OCI-LY1 (cell line): ENCODE measurements around the gene ODAD4.

Experiments used
- CTCF ChIP-seq: fragments of 200-600 bp; sonication (generic), shearing (Covaris generic); IDR thresholded peaks from 2 replicates; pipeline ENCODE4 v1.5.1; 2017; ENCODE audit warnings: mild to moderate bottlenecking, antibody characterized with exemption, low read length, moderate library complexity, mixed read lengths
- EZH2 ChIP-seq: fragments of 200-600 bp; sonication (generic), shearing (Covaris generic); IDR thresholded peaks from 2 replicates; pipeline ENCODE4 v1.8.0; 2017; ENCODE audit warnings: borderline replicate concordance, mixed run types, mild to moderate bottlenecking, antibody characterized with exemption, low read length, moderate library complexity, mixed read lengths

DNA sequence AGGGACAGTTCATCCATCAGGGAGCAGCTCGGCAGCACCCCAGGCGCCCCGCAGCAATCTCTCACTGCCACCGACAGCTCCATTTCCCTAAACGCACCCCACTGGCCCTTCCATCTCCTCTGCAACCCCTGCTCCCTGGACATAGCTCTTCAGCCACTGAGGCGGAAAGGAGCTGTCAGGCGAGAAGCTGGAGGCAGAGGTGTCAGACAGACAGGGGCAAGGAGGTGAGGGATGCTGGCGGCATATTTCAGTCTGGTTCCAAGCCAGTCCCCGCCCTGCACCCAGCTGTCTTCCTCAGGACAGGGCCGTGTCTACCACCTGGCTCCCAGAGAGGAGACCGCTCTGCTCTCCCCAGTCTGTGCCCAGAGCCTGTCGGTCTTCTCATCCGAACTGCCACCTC, 21.3 kb upstream of the ODAD4 start:
- TF ChIP-seq EZH2, result no peak
- no peak for TF ChIP-seq CTCF
